ENCODE measurements around the gene DENND1A.

DNA sequence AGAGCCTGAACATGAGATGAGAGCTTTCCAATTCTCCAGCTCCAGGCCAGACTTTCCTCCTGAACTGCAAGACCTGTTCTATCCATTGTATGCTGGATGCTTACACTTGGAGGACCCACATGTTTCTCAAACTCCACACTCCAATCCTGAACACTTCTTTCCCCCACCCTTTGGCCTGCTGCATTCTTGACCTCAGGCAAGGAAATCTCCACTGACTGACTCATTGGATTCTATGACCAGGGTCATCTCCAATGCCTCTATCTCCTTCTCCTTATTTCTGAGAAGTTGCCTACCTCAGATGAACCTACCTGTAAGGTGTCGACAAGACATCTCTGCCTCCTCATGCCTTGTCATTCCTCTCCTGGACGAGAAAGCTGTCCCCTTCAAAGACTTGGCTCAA, 420.3 kb downstream of the DENND1A start:
- TF ChIP-seq, protein P1, sequence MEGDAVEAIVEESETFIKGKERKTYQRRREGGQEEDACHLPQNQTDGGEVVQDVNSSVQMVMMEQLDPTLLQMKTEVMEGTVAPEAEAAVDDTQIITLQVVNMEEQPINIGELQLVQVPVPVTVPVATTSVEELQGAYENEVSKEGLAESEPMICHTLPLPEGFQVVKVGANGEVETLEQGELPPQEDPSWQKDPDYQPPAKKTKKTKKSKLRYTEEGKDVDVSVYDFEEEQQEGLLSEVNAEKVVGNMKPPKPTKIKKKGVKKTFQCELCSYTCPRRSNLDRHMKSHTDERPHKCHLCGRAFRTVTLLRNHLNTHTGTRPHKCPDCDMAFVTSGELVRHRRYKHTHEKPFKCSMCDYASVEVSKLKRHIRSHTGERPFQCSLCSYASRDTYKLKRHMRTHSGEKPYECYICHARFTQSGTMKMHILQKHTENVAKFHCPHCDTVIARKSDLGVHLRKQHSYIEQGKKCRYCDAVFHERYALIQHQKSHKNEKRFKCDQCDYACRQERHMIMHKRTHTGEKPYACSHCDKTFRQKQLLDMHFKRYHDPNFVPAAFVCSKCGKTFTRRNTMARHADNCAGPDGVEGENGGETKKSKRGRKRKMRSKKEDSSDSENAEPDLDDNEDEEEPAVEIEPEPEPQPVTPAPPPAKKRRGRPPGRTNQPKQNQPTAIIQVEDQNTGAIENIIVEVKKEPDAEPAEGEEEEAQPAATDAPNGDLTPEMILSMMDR (IDR thresholded peaks at IDR 0.05; ENCODE audit: low read depth, low read length, missing input control) = no peak
- TF ChIP-seq, protein P2, sequence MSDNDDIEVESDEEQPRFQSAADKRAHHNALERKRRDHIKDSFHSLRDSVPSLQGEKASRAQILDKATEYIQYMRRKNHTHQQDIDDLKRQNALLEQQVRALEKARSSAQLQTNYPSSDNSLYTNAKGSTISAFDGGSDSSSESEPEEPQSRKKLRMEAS (IDR thresholded peaks at IDR 0.05) = no peak
- TF ChIP-seq, protein P3, sequence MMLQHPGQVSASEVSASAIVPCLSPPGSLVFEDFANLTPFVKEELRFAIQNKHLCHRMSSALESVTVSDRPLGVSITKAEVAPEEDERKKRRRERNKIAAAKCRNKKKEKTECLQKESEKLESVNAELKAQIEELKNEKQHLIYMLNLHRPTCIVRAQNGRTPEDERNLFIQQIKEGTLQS (IDR thresholded peaks at IDR 0.05) = no peak
- TF ChIP-seq JUND (IDR thresholded peaks at IDR 0.05) = no peak
- TF ChIP-seq, protein P4, sequence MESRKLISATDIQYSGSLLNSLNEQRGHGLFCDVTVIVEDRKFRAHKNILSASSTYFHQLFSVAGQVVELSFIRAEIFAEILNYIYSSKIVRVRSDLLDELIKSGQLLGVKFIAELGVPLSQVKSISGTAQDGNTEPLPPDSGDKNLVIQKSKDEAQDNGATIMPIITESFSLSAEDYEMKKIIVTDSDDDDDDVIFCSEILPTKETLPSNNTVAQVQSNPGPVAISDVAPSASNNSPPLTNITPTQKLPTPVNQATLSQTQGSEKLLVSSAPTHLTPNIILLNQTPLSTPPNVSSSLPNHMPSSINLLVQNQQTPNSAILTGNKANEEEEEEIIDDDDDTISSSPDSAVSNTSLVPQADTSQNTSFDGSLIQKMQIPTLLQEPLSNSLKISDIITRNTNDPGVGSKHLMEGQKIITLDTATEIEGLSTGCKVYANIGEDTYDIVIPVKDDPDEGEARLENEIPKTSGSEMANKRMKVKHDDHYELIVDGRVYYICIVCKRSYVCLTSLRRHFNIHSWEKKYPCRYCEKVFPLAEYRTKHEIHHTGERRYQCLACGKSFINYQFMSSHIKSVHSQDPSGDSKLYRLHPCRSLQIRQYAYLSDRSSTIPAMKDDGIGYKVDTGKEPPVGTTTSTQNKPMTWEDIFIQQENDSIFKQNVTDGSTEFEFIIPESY (IDR thresholded peaks at IDR 0.05) = no peak
- TF ChIP-seq HNF4A (conservative IDR thresholded peaks at IDR 0.05) = no peak
- no peak for TF ChIP-seq TAF1 (conservative IDR thresholded peaks at IDR 0.05)
- TF ChIP-seq RXRA (IDR thresholded peaks at IDR 0.05) = no peak
- no peak for TF ChIP-seq HNF4G (IDR thresholded peaks at IDR 0.05)
